ENCODE measurements around the gene SAA1.

SAA1 gene
- long read RNA-seq = 0 reads

DNA sequence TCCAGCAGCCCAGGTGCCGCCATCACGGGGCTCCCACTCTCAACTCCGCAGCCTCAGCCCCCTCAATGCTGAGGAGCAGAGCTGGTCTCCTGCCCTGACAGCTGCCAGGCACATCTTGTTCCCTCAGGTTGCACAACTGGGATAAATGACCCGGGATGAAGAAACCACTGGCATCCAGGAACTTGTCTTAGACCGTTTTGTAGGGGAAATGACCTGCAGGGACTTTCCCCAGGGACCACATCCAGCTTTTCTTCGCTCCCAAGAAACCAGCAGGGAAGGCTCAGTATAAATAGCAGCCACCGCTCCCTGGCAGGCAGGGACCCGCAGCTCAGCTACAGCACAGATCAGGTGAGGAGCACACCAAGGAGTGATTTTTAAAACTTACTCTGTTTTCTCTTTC, at the start of gene SAA1:
SAA1 (plus strand) TSS at position 316 of the 400 bp plus-strand sequence. CDS start 624 bp downstream, outside the sequence.
- DNase-seq (ENCODE audit: low read depth in 1 of 2, low spot score in 1 of 2) = no peak
- Histone ChIP-seq H3K27me3 (ENCODE audit: insufficient read depth, poor library complexity, severe bottlenecking) (no peaks in the 10 kb centered on the region), H3K27ac (replicated peaks) (no peak within 1 kb of the TSS), H3K4me3 (replicated peaks; ENCODE audit: insufficient read depth, low read length) (no peak within 1 kb of the TSS)
- TF ChIP-seq, protein P1, sequence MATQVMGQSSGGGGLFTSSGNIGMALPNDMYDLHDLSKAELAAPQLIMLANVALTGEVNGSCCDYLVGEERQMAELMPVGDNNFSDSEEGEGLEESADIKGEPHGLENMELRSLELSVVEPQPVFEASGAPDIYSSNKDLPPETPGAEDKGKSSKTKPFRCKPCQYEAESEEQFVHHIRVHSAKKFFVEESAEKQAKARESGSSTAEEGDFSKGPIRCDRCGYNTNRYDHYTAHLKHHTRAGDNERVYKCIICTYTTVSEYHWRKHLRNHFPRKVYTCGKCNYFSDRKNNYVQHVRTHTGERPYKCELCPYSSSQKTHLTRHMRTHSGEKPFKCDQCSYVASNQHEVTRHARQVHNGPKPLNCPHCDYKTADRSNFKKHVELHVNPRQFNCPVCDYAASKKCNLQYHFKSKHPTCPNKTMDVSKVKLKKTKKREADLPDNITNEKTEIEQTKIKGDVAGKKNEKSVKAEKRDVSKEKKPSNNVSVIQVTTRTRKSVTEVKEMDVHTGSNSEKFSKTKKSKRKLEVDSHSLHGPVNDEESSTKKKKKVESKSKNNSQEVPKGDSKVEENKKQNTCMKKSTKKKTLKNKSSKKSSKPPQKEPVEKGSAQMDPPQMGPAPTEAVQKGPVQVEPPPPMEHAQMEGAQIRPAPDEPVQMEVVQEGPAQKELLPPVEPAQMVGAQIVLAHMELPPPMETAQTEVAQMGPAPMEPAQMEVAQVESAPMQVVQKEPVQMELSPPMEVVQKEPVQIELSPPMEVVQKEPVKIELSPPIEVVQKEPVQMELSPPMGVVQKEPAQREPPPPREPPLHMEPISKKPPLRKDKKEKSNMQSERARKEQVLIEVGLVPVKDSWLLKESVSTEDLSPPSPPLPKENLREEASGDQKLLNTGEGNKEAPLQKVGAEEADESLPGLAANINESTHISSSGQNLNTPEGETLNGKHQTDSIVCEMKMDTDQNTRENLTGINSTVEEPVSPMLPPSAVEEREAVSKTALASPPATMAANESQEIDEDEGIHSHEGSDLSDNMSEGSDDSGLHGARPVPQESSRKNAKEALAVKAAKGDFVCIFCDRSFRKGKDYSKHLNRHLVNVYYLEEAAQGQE (IDR thresholded peaks at IDR 0.05; ENCODE audit: insufficient replicate concordance, low read depth) = no peak
- TF ChIP-seq, protein P2, sequence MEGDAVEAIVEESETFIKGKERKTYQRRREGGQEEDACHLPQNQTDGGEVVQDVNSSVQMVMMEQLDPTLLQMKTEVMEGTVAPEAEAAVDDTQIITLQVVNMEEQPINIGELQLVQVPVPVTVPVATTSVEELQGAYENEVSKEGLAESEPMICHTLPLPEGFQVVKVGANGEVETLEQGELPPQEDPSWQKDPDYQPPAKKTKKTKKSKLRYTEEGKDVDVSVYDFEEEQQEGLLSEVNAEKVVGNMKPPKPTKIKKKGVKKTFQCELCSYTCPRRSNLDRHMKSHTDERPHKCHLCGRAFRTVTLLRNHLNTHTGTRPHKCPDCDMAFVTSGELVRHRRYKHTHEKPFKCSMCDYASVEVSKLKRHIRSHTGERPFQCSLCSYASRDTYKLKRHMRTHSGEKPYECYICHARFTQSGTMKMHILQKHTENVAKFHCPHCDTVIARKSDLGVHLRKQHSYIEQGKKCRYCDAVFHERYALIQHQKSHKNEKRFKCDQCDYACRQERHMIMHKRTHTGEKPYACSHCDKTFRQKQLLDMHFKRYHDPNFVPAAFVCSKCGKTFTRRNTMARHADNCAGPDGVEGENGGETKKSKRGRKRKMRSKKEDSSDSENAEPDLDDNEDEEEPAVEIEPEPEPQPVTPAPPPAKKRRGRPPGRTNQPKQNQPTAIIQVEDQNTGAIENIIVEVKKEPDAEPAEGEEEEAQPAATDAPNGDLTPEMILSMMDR (IDR thresholded peaks at IDR 0.05; ENCODE audit: insufficient read depth, low read length) = no peak
- TF ChIP-seq SPI1 (IDR thresholded peaks at IDR 0.05; ENCODE audit: borderline replicate concordance, low read depth) = no peak
- no peak for TF ChIP-seq GABPA (IDR thresholded peaks at IDR 0.05; ENCODE audit: low read depth)
- no peak for TF ChIP-seq POLR2AphosphoS5 (IDR thresholded peaks at IDR 0.05; ENCODE audit: low read depth)

DNA sequence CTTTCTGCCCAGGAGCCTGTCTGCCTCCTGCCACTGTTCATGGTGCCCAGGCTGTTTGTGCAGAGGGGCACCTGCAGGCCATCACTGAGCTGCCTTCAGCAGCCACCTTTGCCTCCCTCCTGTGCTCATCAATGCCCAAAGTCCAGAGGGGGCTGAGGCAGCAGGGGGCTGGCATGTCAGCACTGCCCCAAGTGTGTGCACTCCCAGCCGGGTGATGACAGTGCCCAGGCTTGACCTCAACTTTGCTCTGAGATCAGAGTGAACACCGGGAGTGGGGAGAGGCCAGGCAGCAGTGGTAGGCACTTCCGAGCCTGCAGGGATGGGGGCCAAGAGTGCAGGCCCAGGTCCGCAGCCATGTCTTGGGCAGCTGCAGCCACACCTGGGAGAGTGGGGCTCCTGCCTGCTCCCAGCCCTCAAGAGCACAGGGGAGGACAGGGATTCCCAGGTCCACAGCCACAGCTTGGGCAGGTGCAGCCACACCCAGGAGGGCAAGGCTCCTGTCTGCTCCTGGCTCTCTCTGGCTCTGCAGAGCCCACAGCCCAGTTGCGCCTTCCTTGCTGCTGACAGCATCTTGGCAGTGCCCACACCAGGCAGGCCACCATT, 44.7 kb upstream of the SAA1 start:
- DNase-seq (ENCODE audit: low read depth in 1 of 2, low spot score in 1 of 2) = no peak
- Histone ChIP-seq H3K27me3 (ENCODE audit: insufficient read depth, poor library complexity, severe bottlenecking) (no peaks in the 10 kb centered on the region), H3K4me3 (replicated peaks; ENCODE audit: insufficient read depth, low read length) (no peak overlapping the region), H3K27ac (replicated peaks) (no peak overlapping the region)
- TF ChIP-seq POLR2AphosphoS5 (IDR thresholded peaks at IDR 0.05; ENCODE audit: low read depth) = no peak
- TF ChIP-seq, protein P1 (IDR thresholded peaks at IDR 0.05; ENCODE audit: insufficient replicate concordance, low read depth) = no peak
- TF ChIP-seq, protein P2 (IDR thresholded peaks at IDR 0.05; ENCODE audit: insufficient read depth, low read length) = no peak
- no peak for TF ChIP-seq GABPA (IDR thresholded peaks at IDR 0.05; ENCODE audit: low read depth)
- TF ChIP-seq SPI1 (IDR thresholded peaks at IDR 0.05; ENCODE audit: borderline replicate concordance, low read depth) = no peak

DNA sequence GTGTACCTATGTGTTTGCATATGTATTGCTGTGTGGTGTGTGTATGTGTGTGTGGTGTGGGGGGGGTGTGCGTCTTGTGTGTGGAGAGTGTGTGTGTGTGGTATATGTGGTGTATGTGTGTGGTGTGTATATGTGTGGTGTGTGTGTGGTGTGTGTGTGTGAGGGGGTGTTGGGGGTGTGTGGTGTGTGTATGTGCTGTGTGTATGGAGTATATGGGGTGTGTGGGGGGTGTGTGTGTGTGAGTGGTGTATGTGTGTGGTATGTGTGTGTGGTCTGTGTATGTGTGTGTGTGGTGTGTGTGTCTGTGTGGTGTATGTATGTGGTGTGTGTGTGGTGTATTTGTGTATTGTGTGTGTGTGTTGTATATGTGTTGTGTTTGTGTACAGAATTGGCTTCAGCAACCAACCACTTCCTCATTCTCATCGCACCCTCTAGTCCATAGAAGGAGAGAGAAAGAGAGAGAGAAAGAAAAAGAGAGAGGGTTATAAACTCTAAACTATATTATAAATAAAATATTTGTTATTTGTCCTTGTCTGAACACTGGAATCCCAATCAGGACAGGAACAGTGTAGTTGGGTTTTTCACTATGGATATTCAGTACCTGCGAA, 43.1 kb upstream of the SAA1 start:
- no peak for DNase-seq (ENCODE audit: low read depth in 1 of 2, low spot score in 1 of 2)
- H3K27me3 ChIP-seq (ENCODE audit: insufficient read depth, poor library complexity, severe bottlenecking) = no peaks in the 10 kb centered on the region
- no peak overlapping the region for H3K4me3 ChIP-seq (replicated peaks; ENCODE audit: insufficient read depth, low read length)
- TF ChIP-seq GABPA (IDR thresholded peaks at IDR 0.05; ENCODE audit: low read depth) (no peak), SPI1 (IDR thresholded peaks at IDR 0.05; ENCODE audit: borderline replicate concordance, low read depth) (peak; percentile 59)
- H3K27ac ChIP-seq (replicated peaks) = no peak overlapping the region

DNA sequence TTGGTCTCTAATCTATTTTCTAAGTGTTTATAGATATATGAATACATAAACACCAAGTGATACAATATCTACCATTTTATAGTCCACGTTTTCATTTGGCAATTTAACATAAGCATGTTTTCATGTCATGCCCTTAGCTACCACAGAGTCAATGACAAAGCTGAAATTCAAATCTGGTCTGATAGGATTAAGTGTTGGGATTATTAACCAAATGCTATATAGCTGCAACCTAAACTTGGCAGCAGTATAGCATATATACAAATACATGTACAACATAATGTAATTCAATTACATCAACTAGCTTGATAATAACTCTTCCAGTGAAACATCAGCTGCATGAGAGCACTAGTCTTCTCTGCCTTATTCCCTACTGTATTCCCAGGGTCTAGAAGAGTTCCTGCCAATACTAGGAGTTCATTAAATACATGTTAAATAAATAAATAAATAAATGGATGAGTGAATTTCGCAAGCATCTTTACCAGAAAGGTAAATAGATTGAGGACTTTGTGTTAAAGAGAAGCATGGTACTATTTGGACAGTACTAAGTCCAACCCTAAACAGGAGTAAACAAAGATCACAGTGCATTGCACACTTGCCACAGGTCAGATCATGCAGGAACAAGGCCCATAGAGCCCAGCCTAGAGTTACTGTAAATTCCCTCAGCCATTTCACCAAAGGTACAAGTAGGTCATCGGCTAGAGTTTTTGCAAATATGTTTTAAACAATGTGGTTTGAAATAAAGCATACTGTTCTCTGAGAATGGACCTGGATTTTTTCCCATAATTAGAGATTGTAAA, 42.3 kb upstream of the SAA1 start:
- Histone ChIP-seq H3K27me3 (ENCODE audit: insufficient read depth, poor library complexity, severe bottlenecking) (no peaks in the 10 kb centered on the region), H3K27ac (replicated peaks) (no peak overlapping the region), H3K4me3 (replicated peaks; ENCODE audit: insufficient read depth, low read length) (no peak overlapping the region)
- no peak for DNase-seq (ENCODE audit: low read depth in 1 of 2, low spot score in 1 of 2)
- TF ChIP-seq GABPA (IDR thresholded peaks at IDR 0.05; ENCODE audit: low read depth) (no peak), POLR2AphosphoS5 (IDR thresholded peaks at IDR 0.05; ENCODE audit: low read depth) (no peak), SPI1 (IDR thresholded peaks at IDR 0.05; ENCODE audit: borderline replicate concordance, low read depth) (no peak)
- TF ChIP-seq, protein P1 (IDR thresholded peaks at IDR 0.05; ENCODE audit: insufficient replicate concordance, low read depth) = no peak
- TF ChIP-seq, protein P2 (IDR thresholded peaks at IDR 0.05; ENCODE audit: insufficient read depth, low read length) = no peak
